Kidney (tissue), 14 donors: Measurements from ENCODE around the gene MKNK1. TPM values are rescaled to one million over a fixed set of nuclear protein-coding genes. Genes with fewer than 3 reads are reported as not detected.

Experiments used
- DNase-seq, 5 donors: peaks; one replicate each; pipeline ENCODE4 v3.0.0-alpha.2; 2013 to 2020
- FAIRE-seq: peaks from 2 replicates; lab custom pipeline; 2012; peaks lifted over from hg19 to GRCh38; lab: Jason Lieb, UNC
- H3K27ac ChIP-seq, 2 donors: one replicate each; pipeline ENCODE4 v1.7.0; 2013; ENCODE audit warnings: low read depth in 2 of 2, low read length in 2 of 2, inconsistent platforms in 1 of 2
- H3K27me3 ChIP-seq: one replicate; pipeline ENCODE4 v1.7.1; 2013; ENCODE audit warnings: low read length, inconsistent platforms; ENCODE audit not compliant: control insufficient read depth, insufficient read depth
- H3K36me3 ChIP-seq, 3 donors: one replicate each; pipeline versions ENCODE4 v1.7.0 to v1.7.1; 2013; ENCODE audit warnings: low read length in 3 of 3, control low read depth in 1 of 3, inconsistent platforms in 1 of 3; ENCODE audit not compliant: insufficient read depth in 3 of 3, control insufficient read depth in 2 of 3
- H3K4me1 ChIP-seq, 3 donors: one replicate each; pipeline versions ENCODE4 v1.7.0 to v1.7.1; 2013; ENCODE audit warnings: low read length in 3 of 3, inconsistent platforms in 1 of 3, low read depth in 1 of 3; ENCODE audit not compliant: control insufficient read depth in 2 of 3, insufficient read depth in 2 of 3
- H3K4me3 ChIP-seq, 3 donors: one replicate each; pipeline versions ENCODE4 v1.7.0 to v1.8.1; 2013; ENCODE audit warnings: low read length in 3 of 3, control low read depth in 1 of 3, inconsistent platforms in 1 of 3
- H3K9ac ChIP-seq, 3 donors: one replicate each; pipeline versions ENCODE4 v1.7.0 to v1.7.1; 2013; ENCODE audit warnings: low read length in 3 of 3, control low read depth in 1 of 3, inconsistent platforms in 1 of 3
- H3K9me3 ChIP-seq, 3 donors: one replicate each; pipeline versions ENCODE4 v1.7.0 to v1.7.1; 2013; ENCODE audit warnings: low read length in 3 of 3, control low read depth in 1 of 3, inconsistent platforms in 1 of 3; ENCODE audit not compliant: control insufficient read depth in 2 of 3, insufficient read depth in 1 of 3
- CTCF ChIP-seq: IDR thresholded peaks from 3 replicates; pipeline ENCODE4 v1.5.1; 2012; ENCODE audit warnings: mild to moderate bottlenecking, moderate library complexity, borderline replicate concordance; ENCODE audit not compliant: insufficient read depth; ENCODE audit errors: extremely low read depth
- intact Hi-C: fragments of 100-400 bp; cut with DNase I; formaldehyde crosslinking; loops from one replicate; pipeline ENCODE4 v1.11.1; 2022
- polyA plus RNA-seq: library from polyadenylated mRNA; stranded (reverse); fragments of 350-450 nt; fragmentation: Illumina TruSeq; extraction: RNeasy Lipid Tissue Mini Kit (QIAGEN cat#74804); gene quantifications from one replicate; pipeline ENCODE4 v1.2.3, GENCODE V29; 2014; ENCODE audit warnings: low read depth, low replicate concordance; ENCODE audit not compliant: insufficient read depth
- total RNA-seq: library from RNA; stranded (reverse); fragmentation: NEBNext Ultra II Directional; extraction: Animal tissue kit (Norgen Biotek cat#: 25700); gene quantifications from one replicate; pipeline ENCODE4 v1.2.1, GENCODE V29; 2021
- donor health status: control.
- donor health status: control.
- donor health status: control.
- donor health status: control.
- donor health status: control.
- donor health status: DM: yes; HTN: yes; CAD: no.
- donor health status: Normal renal cell carcinoma (clear cell type).

Gene MKNK1
- total and polyA plus RNA-seq, 2 donors from 2014 or later = 17.5 to 49.7 TPM

- no peak overlapping the region for H3K4me3 ChIP-seq
- no peak for DNase-seq
- intact Hi-C loops = no loop called here
- H3K4me1 ChIP-seq = peaks cover 0 to 11% (median 9%) of the 10 kb centered on the region in 3 donors
- no peak overlapping the region for H3K27ac ChIP-seq
- no peak overlapping the region for H3K9ac ChIP-seq
- H3K36me3 ChIP-seq = no peaks in the 10 kb centered on the region
- no peaks in the 10 kb centered on the region for H3K27me3 ChIP-seq
- no peak for TF ChIP-seq CTCF
- no peak for FAIRE-seq
- H3K9me3 ChIP-seq = no peaks in the 10 kb centered on the region
Measured at GRCh38 chr1:46601257-46602007, 2.6 kb downstream of the MKNK1 start.

DNA sequence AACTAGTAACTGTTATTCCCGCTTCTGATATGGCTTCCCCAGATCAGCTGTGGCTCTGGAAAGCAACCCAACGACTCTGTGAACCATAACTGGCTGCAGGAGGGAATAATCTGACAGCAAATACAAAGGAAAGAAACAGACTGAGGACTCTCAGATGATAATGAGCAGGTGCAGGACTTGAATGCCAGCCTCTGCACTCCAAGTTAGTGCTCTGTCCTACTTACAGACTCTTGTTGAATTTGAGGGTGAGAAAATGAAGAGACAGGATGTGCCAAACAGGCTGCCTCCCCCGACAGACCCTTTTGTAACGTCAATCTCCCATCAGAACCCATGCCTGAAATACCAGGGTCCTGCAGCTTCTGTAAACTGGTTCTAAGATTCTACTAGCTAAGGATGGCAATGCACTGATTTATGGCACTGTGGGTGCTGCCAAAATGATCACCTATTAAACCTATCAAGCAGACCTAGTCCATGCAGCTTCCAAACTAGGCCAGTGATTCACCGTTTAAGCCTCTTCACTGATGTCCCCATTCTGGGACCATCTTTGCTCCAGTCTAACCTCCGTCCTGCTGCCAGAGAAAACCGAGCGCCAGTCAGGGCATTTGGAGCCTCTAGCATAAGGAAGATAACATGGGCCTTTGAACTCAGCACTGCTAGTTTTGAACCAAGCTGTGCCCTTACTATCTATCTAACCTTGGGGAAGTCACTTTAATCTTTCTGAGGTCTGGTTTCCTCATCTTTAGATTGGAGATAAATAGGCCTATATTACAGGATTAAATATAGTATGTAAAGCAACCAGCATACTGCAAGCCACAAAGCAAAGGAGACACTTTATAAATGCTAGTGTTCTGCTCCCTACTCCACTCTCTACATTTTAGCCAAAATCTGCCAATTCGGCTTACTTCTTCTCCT lies 4.8 kb downstream of the MKNK1 start:
- no peak for FAIRE-seq
- DNase-seq = no peak
- intact Hi-C loops = no loop called here
- Histone ChIP-seq H3K4me1 (peaks cover 0 to 6% (median 4%) of the 10 kb centered on the region in 3 donors), H3K9ac (no peak overlapping the region), H3K27ac (no peak overlapping the region), H3K4me3 (no peak overlapping the region), H3K36me3 (no peaks in the 10 kb centered on the region), H3K27me3 (no peaks in the 10 kb centered on the region), H3K9me3 (no peaks in the 10 kb centered on the region)
- no peak for TF ChIP-seq CTCF

- Histone ChIP-seq H3K9ac (no peak overlapping the region), H3K27ac (no peak overlapping the region), H3K4me1 (no peaks in the 10 kb centered on the region), H3K27me3 (no peaks in the 10 kb centered on the region), H3K4me3 (no peak overlapping the region), H3K36me3 (peaks cover 0 to 12% (median 5%) of the 10 kb centered on the region in 3 donors), H3K9me3 (no peaks in the 10 kb centered on the region)
- DNase-seq (no peak), FAIRE-seq (no peak)
- no peak for TF ChIP-seq CTCF
- intact Hi-C loops = no loop called here
Measured at GRCh38 chr1:46596846-46597245, 7.2 kb downstream of the MKNK1 start.
